GM19043 (cell line): ENCODE data around the gene PCDHGA1.
"Not testable (repeated sequence)": the region's sequence is repeated elsewhere in the genome, so short reads cannot be mapped to it uniquely, and the experiment has no call there.

Experiments
- ATAC-seq: cut with Tn5 transposase; IDR thresholded peaks from one replicate; pipeline ENCODE4 v1.9.1; 2021; ENCODE audit warnings: low read depth; ENCODE audit not compliant: unreplicated experiment

Gene PCDHGA1

GRCh38 chr5:141407790-141408505 is 77.6 kb downstream of the PCDHGA1 start, which contains the start of gene PCDHGB6:
PCDHGB6 (plus strand) TSS chr5:141408021; CDS start chr5:141408203, 182 bp downstream.
- not testable (repeated sequence) for ATAC-seq

GRCh38 chr5:141409598-141410306 is 79.4 kb downstream of the PCDHGA1 start:
- ATAC-seq = no peak

- ATAC-seq = no peak
Observed at GRCh38 chr5:141411575-141411974, 81.3 kb downstream of the PCDHGA1 start.

GRCh38 chr5:141412854-141413539 is 82.7 kb downstream of the PCDHGA1 start, which contains the start of gene PCDHGA10:
PCDHGA10 (plus strand) TSS chr5:141412987; CDS start chr5:141413176, 189 bp downstream.
- peak; percentile 52 for ATAC-seq

GRCh38 chr5:141413540-141414069 is 83.3 kb downstream of the PCDHGA1 start:
- ATAC-seq = no peak

GRCh38 chr5:141414548-141415274 is 84.4 kb downstream of the PCDHGA1 start:
- not testable (repeated sequence) for ATAC-seq

- not testable (repeated sequence) for ATAC-seq
Observed at GRCh38 chr5:141415275-141415618, 84.9 kb downstream of the PCDHGA1 start.

GRCh38 chr5:141417494-141418172 is 87.3 kb downstream of the PCDHGA1 start, which contains the start of gene PCDHGB7:
PCDHGB7 (plus strand) TSS chr5:141417677; CDS start chr5:141417860, 183 bp downstream.
- ATAC-seq = peak; percentile 57

- ATAC-seq = no peak
Observed at GRCh38 chr5:141419074-141419880, 89.0 kb downstream of the PCDHGA1 start.

- ATAC-seq = peak; percentile 47
Observed at GRCh38 chr5:141420855-141421488, 90.7 kb downstream of the PCDHGA1 start, which contains the start of gene PCDHGA11. PCDHGA11 (plus strand) TSS chr5:141421051; CDS start chr5:141421228, 177 bp downstream.

GRCh38 chr5:141421489-141421855 is 91.2 kb downstream of the PCDHGA1 start:
- no peak for ATAC-seq

- no peak for ATAC-seq
Observed at GRCh38 chr5:141422742-141423291, 92.5 kb downstream of the PCDHGA1 start.

- no peak for ATAC-seq
Observed at GRCh38 chr5:141427783-141428426, 97.6 kb downstream of the PCDHGA1 start.

- ATAC-seq = peak; percentile 76
Observed at GRCh38 chr5:141430332-141431113, 100.2 kb downstream of the PCDHGA1 start, which contains the start of gene PCDHGA12. PCDHGA12 (plus strand) TSS chr5:141430507; CDS start chr5:141430760, 253 bp downstream.

- ATAC-seq = no peak
Observed at GRCh38 chr5:141431286-141431685, 101.0 kb downstream of the PCDHGA1 start.

GRCh38 chr5:141432308-141432707 is 102.0 kb downstream of the PCDHGA1 start:
- not testable (repeated sequence) for ATAC-seq

GRCh38 chr5:141432726-141433125 is 102.4 kb downstream of the PCDHGA1 start:
- not testable (repeated sequence) for ATAC-seq
